B cell (primary cell): ENCODE results near the gene YPEL5. TPM values are rescaled to one million over a fixed set of nuclear protein-coding genes. Genes with fewer than 3 reads are reported as not detected.

Experiments used
- ATAC-seq: fragments of 200-7000 bp; cut with Tn5 transposase; one replicate; pipeline ENCODE4 v1.10.0; 2021; ENCODE audit warnings: low read depth, mild to moderate bottlenecking, moderate number of reproducible peaks, moderate library complexity
- CTCF ChIA-PET: fragments of 350-600 bp; sonication (Branson Sonifier 250); formaldehyde crosslinking; loops from one replicate; lab custom pipeline; 2021; ENCODE audit warnings: antibody characterized with exemption, inconsistent platforms; lab: Charles Lee
- POLR2A ChIA-PET: fragments of 350-600 bp; sonication (Branson Sonifier 250); formaldehyde crosslinking; loops from one replicate; lab custom pipeline; 2021; ENCODE audit warnings: antibody characterized with exemption; lab: Charles Lee
- DNase-seq: peaks from one replicate; pipeline ENCODE4 v3.0.0; 2013
- H2AFZ ChIP-seq: 2 replicates; pipeline ENCODE4 v1.6.1; 2012; ENCODE audit warnings: mild to moderate bottlenecking, low read depth, low read length; ENCODE audit not compliant: insufficient read depth, poor library complexity, severe bottlenecking
- H3K27ac ChIP-seq, 2 donors: 1 replicate in 1 of 2; 2 replicates in 1 of 2; pipeline ENCODE4 v1.5.1; 2012 to 2013; ENCODE audit warnings: low read length in 2 of 2, mild to moderate bottlenecking in 2 of 2, moderate library complexity in 1 of 2
- H3K27me3 ChIP-seq, 4 experiments: fragments of 200-600 bp in 1 of 4; sonication (generic) in 1 of 4; replicated peaks in 1 of 4; 1 replicate in 2 of 4; 2 replicates in 2 of 4; pipeline versions ENCODE4 v1.6.1 to v1.7.0; 2013 to 2016; ENCODE audit warnings: low read length in 3 of 4, mild to moderate bottlenecking in 2 of 4, mixed read lengths in 1 of 4, moderate library complexity in 1 of 4; ENCODE audit not compliant: insufficient read depth in 4 of 4, control insufficient read depth in 3 of 4; ENCODE audit errors: control extremely low read depth in 1 of 4
- H3K36me3 ChIP-seq, 2 experiments: replicated peaks in 1 of 2; 1 replicate in 1 of 2; 2 replicates in 1 of 2; pipeline versions ENCODE4 v1.6.1 to v1.7.1; 2013; ENCODE audit warnings: low read length in 1 of 2; ENCODE audit not compliant: insufficient read depth in 2 of 2, control insufficient read depth in 1 of 2; ENCODE audit errors: control extremely low read depth in 1 of 2, extremely low read depth in 1 of 2
- H3K4me1 ChIP-seq, 2 donors: fragments of 200-600 bp in 1 of 2; sonication (generic) in 1 of 2; 1 replicate in 1 of 2; 2 replicates in 1 of 2; pipeline versions ENCODE4 v1.5.1 to v1.6.1; 2013 to 2017; ENCODE audit warnings: low read length in 2 of 2; ENCODE audit not compliant: control insufficient read depth in 2 of 2, insufficient read depth in 2 of 2
- H3K4me2 ChIP-seq: replicated peaks from 2 replicates; pipeline ENCODE3; 2012; ENCODE audit warnings: mild to moderate bottlenecking, low read depth, low read length; ENCODE audit not compliant: poor library complexity, severe bottlenecking
- H3K4me3 ChIP-seq, 5 experiments: fragments of 200-600 bp in 1 of 5; sonication (generic) in 1 of 5; 1 replicate in 3 of 5; 2 replicates in 2 of 5; pipeline versions ENCODE4 v1.5.1 to v1.7.0; 2011 to 2016; ENCODE audit warnings: low read length in 4 of 5, mild to moderate bottlenecking in 4 of 5, low read depth in 2 of 5, control low read depth in 1 of 5, moderate library complexity in 1 of 5; ENCODE audit not compliant: insufficient read depth in 1 of 5; ENCODE audit errors: control extremely low read depth in 1 of 5, extremely low read depth in 1 of 5
- H3K79me2 ChIP-seq: fragments of 200-600 bp; sonication (generic); one replicate; pipeline ENCODE4 v1.6.0; 2016; ENCODE audit warnings: low read length; ENCODE audit not compliant: control insufficient read depth, insufficient read depth
- H3K9ac ChIP-seq: fragments of 200-600 bp; sonication (generic); 2 replicates; pipeline ENCODE4 v1.6.1; 2017; ENCODE audit warnings: mild to moderate bottlenecking, low read length, moderate library complexity
- H3K9me3 ChIP-seq, 3 donors: one replicate each; pipeline versions ENCODE4 v1.6.1 to v1.7.1; 2013; ENCODE audit warnings: low read length in 2 of 3; ENCODE audit not compliant: control insufficient read depth in 2 of 3, insufficient read depth in 1 of 3; ENCODE audit errors: control extremely low read depth in 1 of 3
- H4K20me1 ChIP-seq: 2 replicates; pipeline ENCODE4 v1.6.0; 2012; ENCODE audit warnings: mild to moderate bottlenecking, low read length; ENCODE audit not compliant: insufficient read depth, control insufficient read depth, poor library complexity, severe bottlenecking
- H3K27ac Mint-ChIP-seq: one replicate; pipeline ENCODE4 v1.8.0; 2021; ENCODE audit warnings: mixed read lengths
- H3K27me3 Mint-ChIP-seq: one replicate; pipeline ENCODE4 v1.8.0; 2021; ENCODE audit warnings: mixed read lengths
- H3K4me1 Mint-ChIP-seq: one replicate; pipeline ENCODE4 v1.8.0; 2021; ENCODE audit warnings: mixed read lengths
- H3K4me3 Mint-ChIP-seq: one replicate; pipeline ENCODE4 v1.8.0; 2021; ENCODE audit warnings: mixed read lengths
- H3K9me3 Mint-ChIP-seq: one replicate; pipeline ENCODE4 v1.8.0; 2022; ENCODE audit warnings: mixed read lengths; ENCODE audit not compliant: insufficient read depth
- EZH2 ChIP-seq: IDR thresholded peaks from 2 replicates; pipeline ENCODE4 v1.6.1; 2012; ENCODE audit warnings: borderline replicate concordance, low read depth, mild to moderate bottlenecking, moderate library complexity, low read length; ENCODE audit not compliant: insufficient read depth, poor library complexity, severe bottlenecking
- WGBS: methylation state at CpG from one replicate; pipeline ENCODE4 v1.1.5; 2013; ENCODE audit warnings: missing lambda C conversion rate; ENCODE audit not compliant: insufficient coverage; 5-methylcytosine and 5-hydroxymethylcytosine counted together
- intact Hi-C: fragments of 100-400 bp; cut with micrococcal nuclease; formaldehyde crosslinking; loops from one replicate; pipeline ENCODE4 v1.10.0; 2022
- polyA plus RNA-seq: library from polyadenylated mRNA; depleted of rRNA; stranded (reverse); fragments of >200 nt; gene quantifications from 2 replicates; pipeline ENCODE4 v1.2.3, GENCODE V29; 2012
- total RNA-seq, 2 donors: library from RNA; stranded (reverse); fragments of 120-200 nt in 1 of 2; gene quantifications; 1 replicate in 1 of 2; 2 replicates in 1 of 2; pipeline versions ENCODE4 v1.2.3 to v1.2.4, GENCODE V29; 2013 to 2022
- TF ChIP-seq, protein P1 (sequence below): fragments of 200-600 bp; IDR thresholded peaks from one replicate; pipeline ENCODE4 v1.8.0; 2022; ENCODE audit warnings: antibody characterized with exemption, mild to moderate bottlenecking

Gene YPEL5
- total and polyA plus RNA-seq, 2 donors (not counting 1 experiment from before 2014, with no cell fraction given), result 117 to 426 TPM

DNA sequence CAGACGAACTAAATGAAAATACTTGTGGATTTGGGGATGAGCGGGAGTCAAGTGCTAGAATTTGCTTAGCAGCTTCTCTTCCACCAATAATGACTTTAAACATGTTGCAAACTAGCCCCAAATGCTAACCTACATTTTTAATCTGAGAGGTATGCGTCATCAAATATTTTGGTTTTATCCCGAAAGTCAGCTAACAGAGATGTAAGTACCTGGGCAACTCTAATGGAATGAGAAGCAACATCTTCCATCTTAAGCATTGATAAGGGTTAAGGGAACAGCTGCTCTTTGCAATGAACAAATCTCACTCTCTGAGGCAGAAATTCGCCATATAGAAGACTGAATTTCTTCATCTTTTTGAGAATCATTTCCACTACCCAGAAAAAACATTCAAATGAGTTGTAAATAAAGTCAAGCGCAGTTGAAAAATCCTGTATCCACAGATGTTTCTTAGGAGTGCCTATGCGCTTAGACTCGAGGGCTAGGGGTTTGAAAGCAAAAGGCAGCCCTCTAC is 926 bp upstream of the YPEL5 start:
- H3K79me2 ChIP-seq, result peaks cover 29% of the 10 kb centered on the region
- no peaks in the 10 kb centered on the region for H3K27me3 ChIP-seq
- ChIA-PET POLR2A (interaction anchor here (0.5 to 1.9 kb wide), 7 partner anchors 77 to 1076 kb away, joined by 5 to 13 read pairs (median 8); no protein-coding TSS in a partner anchor), CTCF (interaction anchor here (0.7 to 3.4 kb wide), 12 partner anchors 11 to 1110 kb away, joined by 3 to 24 read pairs (median 6); partner anchors contain the start of genes GALNT14 and LBH)
- TF ChIP-seq, protein P1, sequence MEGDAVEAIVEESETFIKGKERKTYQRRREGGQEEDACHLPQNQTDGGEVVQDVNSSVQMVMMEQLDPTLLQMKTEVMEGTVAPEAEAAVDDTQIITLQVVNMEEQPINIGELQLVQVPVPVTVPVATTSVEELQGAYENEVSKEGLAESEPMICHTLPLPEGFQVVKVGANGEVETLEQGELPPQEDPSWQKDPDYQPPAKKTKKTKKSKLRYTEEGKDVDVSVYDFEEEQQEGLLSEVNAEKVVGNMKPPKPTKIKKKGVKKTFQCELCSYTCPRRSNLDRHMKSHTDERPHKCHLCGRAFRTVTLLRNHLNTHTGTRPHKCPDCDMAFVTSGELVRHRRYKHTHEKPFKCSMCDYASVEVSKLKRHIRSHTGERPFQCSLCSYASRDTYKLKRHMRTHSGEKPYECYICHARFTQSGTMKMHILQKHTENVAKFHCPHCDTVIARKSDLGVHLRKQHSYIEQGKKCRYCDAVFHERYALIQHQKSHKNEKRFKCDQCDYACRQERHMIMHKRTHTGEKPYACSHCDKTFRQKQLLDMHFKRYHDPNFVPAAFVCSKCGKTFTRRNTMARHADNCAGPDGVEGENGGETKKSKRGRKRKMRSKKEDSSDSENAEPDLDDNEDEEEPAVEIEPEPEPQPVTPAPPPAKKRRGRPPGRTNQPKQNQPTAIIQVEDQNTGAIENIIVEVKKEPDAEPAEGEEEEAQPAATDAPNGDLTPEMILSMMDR, result no peak
- no peak for TF ChIP-seq EZH2
- peak overlapping the region; percentile 93 to 99 for H3K27ac ChIP-seq
- peaks cover 2 to 20% of the 10 kb centered on the region in 2 experiments for H3K36me3 ChIP-seq
- intact Hi-C loops, result loop anchor here (1.0 to 10.0 kb wide), 9 partner anchors 54 to 1917 kb away; partner anchors contain the start of genes FOSL2, LBH, LCLAT1 and SPAST
- peak overlapping the region; percentile 67 for H3K9ac ChIP-seq
- peak overlapping the region; percentile 49 to 79 (median 61) for H3K4me3 ChIP-seq
- peaks cover 43% of the 10 kb centered on the region for H3K4me1 Mint-ChIP-seq
- H3K27me3 Mint-ChIP-seq, result no peaks in the 10 kb centered on the region
- H3K4me1 ChIP-seq, result peaks cover 36 to 42% of the 10 kb centered on the region in 2 donors
- H3K9me3 Mint-ChIP-seq, result no peaks in the 10 kb centered on the region
- H2AFZ ChIP-seq, result no peak overlapping the region
- peak overlapping the region; percentile 90 for H3K4me3 Mint-ChIP-seq
- H3K9me3 ChIP-seq, result no peaks in the 10 kb centered on the region
- 6% methylated on average over 3 of the region's 8 CpGs for WGBS
- H4K20me1 ChIP-seq, result peaks cover 32% of the 10 kb centered on the region
- peak overlapping the region; percentile 66 for H3K4me2 ChIP-seq
- H3K27ac Mint-ChIP-seq, result peak overlapping the region; percentile 100
- ATAC-seq (no peak), DNase-seq (no peak)

DNA sequence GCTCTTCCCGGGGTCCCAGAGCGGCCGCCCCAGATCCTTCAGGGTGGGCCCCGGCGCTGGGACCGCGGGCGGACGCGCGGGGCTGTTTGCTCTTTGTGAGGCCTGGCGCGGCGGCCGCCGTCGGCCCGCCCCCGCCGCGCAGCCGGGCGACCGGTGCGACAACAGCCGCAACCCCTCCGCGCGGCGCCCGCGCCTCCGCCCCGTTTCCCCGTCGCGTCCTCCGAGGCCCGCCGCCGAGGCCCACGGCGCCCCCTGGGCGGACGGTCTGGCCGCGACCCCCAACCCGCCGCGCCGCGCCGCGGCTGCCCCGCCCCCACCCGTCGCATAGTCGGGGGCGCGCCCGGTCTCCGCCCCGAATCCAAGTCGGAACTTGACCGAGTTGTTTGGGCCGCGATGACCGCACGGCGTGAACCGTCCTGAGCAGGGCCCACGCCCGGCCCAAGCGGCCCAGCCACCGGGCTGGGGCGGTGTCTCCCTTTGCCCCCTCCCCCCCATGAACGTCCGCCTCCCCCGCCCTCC is 448 bp downstream of the YPEL5 start:
- ChIA-PET POLR2A (interaction anchor here (0.6 to 1.9 kb wide), 15 partner anchors 10 to 1916 kb away, joined by 3 to 13 read pairs (median 5); partner anchors contain the start of genes SPAST and TRMT61B), CTCF (interaction anchor here (0.6 to 6.9 kb wide), 16 partner anchors 10 to 1151 kb away, joined by 3 to 107 read pairs (median 5); partner anchors contain the start of gene LBH)
- Histone ChIP-seq H3K9me3 (no peaks in the 10 kb centered on the region), H4K20me1 (peaks cover 45% of the 10 kb centered on the region), H3K4me2 (peak overlapping the region; percentile 91), H3K4me1 (peaks cover 41 to 48% of the 10 kb centered on the region in 2 donors), H3K27ac (peak overlapping the region; percentile 99), H3K79me2 (peaks cover 43% of the 10 kb centered on the region), H3K36me3 (peaks cover 6 to 28% of the 10 kb centered on the region in 2 experiments), H3K9ac (peak overlapping the region; percentile 97), H2AFZ (no peak overlapping the region), H3K4me3 (peak overlapping the region; percentile 34 to 98 (median 93)), H3K27me3 (no peaks in the 10 kb centered on the region)
- intact Hi-C loops, result loop anchor here (2.0 to 10.0 kb wide), 6 partner anchors 55 to 1916 kb away; partner anchors contain the start of genes FOSL2, LCLAT1, SPAST and TRMT61B
- no peaks in the 10 kb centered on the region for H3K9me3 Mint-ChIP-seq
- peak overlapping the region; percentile 100 for H3K27ac Mint-ChIP-seq
- H3K27me3 Mint-ChIP-seq, result no peaks in the 10 kb centered on the region
- ATAC-seq (no peak), DNase-seq (no peak)
- peak overlapping the region; percentile 90 for H3K4me3 Mint-ChIP-seq
- H3K4me1 Mint-ChIP-seq, result peaks cover 50% of the 10 kb centered on the region
- under 1% methylated on average over 79 of the region's 79 CpGs for WGBS
- TF ChIP-seq, protein P1, result no peak
- TF ChIP-seq EZH2, result no peak
